ENCODE results near the gene SPAAR. TPM values are rescaled to one million over a fixed set of nuclear protein-coding genes. Genes with fewer than 3 reads are reported as not detected.
"Not testable (repeated sequence)": the region's sequence is repeated elsewhere in the genome, so short reads cannot be mapped to it uniquely, and the experiment has no call there.

The SPAAR gene
- total RNA-seq, 2 experiments from 2014 or later: not detected

DNA sequence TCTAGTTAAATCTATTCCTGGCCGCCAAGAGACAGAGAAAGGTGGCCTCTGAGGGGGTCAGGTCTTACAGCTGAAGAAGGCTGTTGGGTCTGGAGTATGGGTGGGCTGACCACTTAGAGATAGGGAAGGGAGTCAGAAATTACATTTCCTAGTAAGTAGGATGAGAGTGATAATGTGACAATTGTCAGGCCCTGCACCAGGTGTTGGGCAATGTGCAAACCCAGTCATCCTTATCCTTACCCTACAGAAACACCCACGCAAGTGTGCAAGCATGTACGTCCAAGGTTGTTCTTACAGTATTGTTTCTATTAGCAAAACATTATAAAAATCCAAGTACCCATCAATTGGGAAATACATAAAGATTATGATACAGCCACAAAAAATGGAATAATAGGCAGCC lies 9.5 kb downstream of the SPAAR start:
- Mint-ChIP-seq H3K27ac (no peak overlapping the region), H3K4me1 (no peaks in the 10 kb centered on the region), H3K36me3 (no peaks in the 10 kb centered on the region), H3K9me3 (ENCODE audit: low read depth) (no peaks in the 10 kb centered on the region), H3K27me3 (peaks cover 5% of the 10 kb centered on the region), H3K4me3 (no peak overlapping the region)
- DNase-seq (no peak), ATAC-seq (no peak)
- CTCF ChIA-PET: interaction anchor here (1.4 kb wide), 1 partner anchor 93 kb away, joined by 3 read pairs; no protein-coding TSS in a partner anchor

- H3K27ac Mint-ChIP-seq: no peak overlapping the region
- H3K4me1 Mint-ChIP-seq: peaks cover 2% of the 10 kb centered on the region
- DNase-seq (no peak), ATAC-seq (no peak)
- H3K27me3 Mint-ChIP-seq: peaks cover 5% of the 10 kb centered on the region
- H3K36me3 Mint-ChIP-seq: no peaks in the 10 kb centered on the region
- H3K4me3 Mint-ChIP-seq: no peak overlapping the region
- no peaks in the 10 kb centered on the region for H3K9me3 Mint-ChIP-seq (ENCODE audit: low read depth)
- CTCF ChIA-PET: interaction anchor here (0.9 to 1.4 kb wide), 2 partner anchors 35 to 93 kb away, joined by 3 read pairs; no protein-coding TSS in a partner anchor
These were observed 10.1 kb downstream of the SPAAR start for GRCh38 chr9:35919212-35920008.

DNA sequence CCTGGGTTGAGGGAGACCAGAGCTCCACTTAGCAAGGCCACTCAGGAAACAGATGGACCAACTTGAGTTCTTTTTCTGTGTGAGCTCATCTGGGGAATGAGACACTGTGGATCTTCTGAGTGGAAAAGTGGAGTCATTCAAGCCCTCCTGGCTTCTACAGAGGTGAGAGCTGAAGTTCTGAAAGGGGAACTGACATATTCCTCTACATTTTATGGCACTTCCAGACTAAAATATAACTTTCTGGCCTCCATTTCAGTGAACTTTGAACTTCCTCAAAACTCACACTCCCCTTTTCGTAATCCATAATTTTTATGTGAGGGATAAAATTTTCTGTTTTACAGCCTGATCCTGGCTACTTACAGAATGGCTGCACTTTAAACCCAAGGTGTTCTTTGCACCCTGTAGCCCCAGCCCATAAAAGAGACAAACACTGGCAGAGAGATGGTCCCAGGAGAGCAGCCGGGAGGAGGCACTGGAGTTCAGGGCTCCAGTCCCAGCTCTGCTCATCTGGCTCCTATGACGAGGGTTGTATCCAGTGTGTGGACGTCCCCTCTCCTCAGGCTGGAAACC lies 10.8 kb downstream of the SPAAR start:
- no peak for DNase-seq
- CTCF ChIA-PET: interaction anchor here (0.9 to 1.8 kb wide), 4 partner anchors 20 to 150 kb away, joined by 3 to 5 read pairs (median 3); no protein-coding TSS in a partner anchor
- H3K36me3 Mint-ChIP-seq: no peaks in the 10 kb centered on the region
- H3K9me3 Mint-ChIP-seq (ENCODE audit: low read depth): no peaks in the 10 kb centered on the region
- H3K4me3 Mint-ChIP-seq: no peak overlapping the region
- no peak for ATAC-seq
- peaks cover 2% of the 10 kb centered on the region for H3K4me1 Mint-ChIP-seq
- no peak overlapping the region for H3K27ac Mint-ChIP-seq
- H3K27me3 Mint-ChIP-seq: peaks cover 5% of the 10 kb centered on the region

DNA sequence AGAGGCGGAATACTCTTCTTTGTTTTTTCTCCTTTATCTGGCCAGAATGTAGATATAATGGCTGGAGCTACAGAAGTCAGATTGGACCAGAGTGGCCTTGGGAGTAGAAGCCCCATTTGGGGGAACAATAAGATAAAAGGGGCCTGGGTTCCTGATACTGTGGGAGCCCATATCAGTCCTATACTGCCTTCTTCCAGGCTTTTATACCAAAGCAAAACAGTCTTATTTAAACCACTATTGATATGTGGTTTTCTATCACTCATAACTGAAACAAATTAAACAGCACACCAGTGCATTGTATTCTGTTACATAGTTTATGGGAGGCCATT lies 14.3 kb downstream of the SPAAR start:
- CTCF ChIA-PET: interaction anchor here (1.4 kb wide), 1 partner anchor 20 kb away, joined by 3 read pairs; no protein-coding TSS in a partner anchor
- H3K9me3 Mint-ChIP-seq (ENCODE audit: low read depth): no peaks in the 10 kb centered on the region
- ATAC-seq: no peak
- peaks cover 7% of the 10 kb centered on the region for H3K27me3 Mint-ChIP-seq
- H3K4me1 Mint-ChIP-seq: peaks cover 2% of the 10 kb centered on the region
- no peak for DNase-seq
- no peak overlapping the region for H3K27ac Mint-ChIP-seq
- no peak overlapping the region for H3K4me3 Mint-ChIP-seq
- H3K36me3 Mint-ChIP-seq: no peaks in the 10 kb centered on the region

GRCh38 chr9:35923927-35924763 lies 14.9 kb downstream of the SPAAR start:
- CTCF ChIA-PET: interaction anchor here (0.8 to 1.4 kb wide), 3 partner anchors 21 to 42 kb away, joined by 3 read pairs; no protein-coding TSS in a partner anchor
- DNase-seq (no peak), ATAC-seq (no peak)
- peaks cover 2% of the 10 kb centered on the region for H3K4me1 Mint-ChIP-seq
- no peaks in the 10 kb centered on the region for H3K9me3 Mint-ChIP-seq (ENCODE audit: low read depth)
- H3K27ac Mint-ChIP-seq: no peak overlapping the region
- no peaks in the 10 kb centered on the region for H3K36me3 Mint-ChIP-seq
- peaks cover 7% of the 10 kb centered on the region for H3K27me3 Mint-ChIP-seq
- H3K4me3 Mint-ChIP-seq: no peak overlapping the region

DNA sequence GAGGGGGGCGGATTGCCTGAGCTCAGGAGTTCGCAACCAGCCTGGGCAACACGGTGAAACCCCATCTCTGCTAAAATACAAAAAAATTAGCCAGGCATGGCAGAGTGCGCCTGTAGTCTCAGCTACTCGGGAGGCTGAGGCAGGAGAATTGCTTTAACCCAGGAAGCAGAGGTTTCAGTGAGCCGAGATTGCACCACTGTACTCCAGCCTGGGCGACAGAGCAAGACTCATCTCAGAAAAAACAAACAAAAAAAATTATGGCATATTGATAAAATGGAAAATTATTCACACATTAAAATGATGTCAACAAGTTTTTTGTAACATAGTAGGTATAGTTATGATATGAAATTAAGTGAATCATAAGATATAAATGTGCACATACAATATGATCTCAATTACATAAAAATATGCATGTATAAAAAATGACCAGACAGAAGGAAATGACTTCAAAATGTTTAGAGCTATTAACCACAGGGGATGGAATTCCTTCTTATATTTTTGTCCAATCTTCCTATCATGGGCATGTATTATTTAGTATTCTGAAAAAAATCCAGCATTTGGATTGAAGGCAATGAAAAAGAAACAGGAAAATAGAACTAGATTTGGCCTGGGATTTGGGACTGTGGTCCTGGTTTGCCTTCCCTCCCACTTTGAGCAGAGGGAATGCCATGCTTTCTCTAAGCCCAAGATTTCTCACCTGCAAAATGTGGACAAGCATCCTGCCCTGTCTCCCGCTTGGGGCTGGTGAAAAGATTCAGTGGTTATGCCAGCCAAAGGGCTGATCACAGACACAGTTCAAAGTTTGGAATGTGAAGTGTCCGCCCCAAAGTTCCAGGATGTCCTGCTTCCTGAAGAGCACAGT lies 19.5 kb downstream of the SPAAR start:
- CTCF ChIA-PET: no interaction called here
- Mint-ChIP-seq H3K9me3 (ENCODE audit: low read depth) (no peaks in the 10 kb centered on the region), H3K4me3 (no peak overlapping the region), H3K27me3 (peaks cover 2% of the 10 kb centered on the region), H3K4me1 (peaks cover 14% of the 10 kb centered on the region), H3K27ac (no peak overlapping the region), H3K36me3 (no peaks in the 10 kb centered on the region)
- no peak for ATAC-seq
- DNase-seq: no peak

GRCh38 chr9:35929453-35929718 lies 20.1 kb downstream of the SPAAR start:
- Mint-ChIP-seq H3K4me3 (no peak overlapping the region), H3K9me3 (ENCODE audit: low read depth) (no peaks in the 10 kb centered on the region), H3K4me1 (peaks cover 12% of the 10 kb centered on the region), H3K36me3 (no peaks in the 10 kb centered on the region), H3K27me3 (peaks cover 2% of the 10 kb centered on the region), H3K27ac (no peak overlapping the region)
- CTCF ChIA-PET: no interaction called here
- DNase-seq (no peak), ATAC-seq (no peak)

DNA sequence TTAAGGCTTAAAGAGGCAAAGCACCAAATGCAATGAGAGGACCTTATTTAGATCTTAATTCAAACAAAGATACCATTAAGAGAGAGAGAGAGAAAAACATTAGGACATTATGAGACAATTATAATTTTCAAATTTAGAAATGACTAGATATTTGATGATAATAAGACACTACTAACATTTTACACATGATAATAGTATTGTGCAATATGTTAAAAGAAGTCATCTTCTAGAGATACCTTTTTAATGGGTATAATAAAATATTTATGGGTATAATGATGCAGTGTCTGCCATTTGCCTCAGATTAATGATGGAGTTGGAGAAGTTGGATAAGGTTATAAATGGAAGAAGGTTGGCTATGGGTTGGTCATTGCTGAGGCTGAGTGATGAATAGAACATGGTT lies 21.2 kb downstream of the SPAAR start:
- no peak overlapping the region for H3K27ac Mint-ChIP-seq
- H3K9me3 Mint-ChIP-seq (ENCODE audit: low read depth): no peaks in the 10 kb centered on the region
- H3K4me1 Mint-ChIP-seq: peaks cover 12% of the 10 kb centered on the region
- CTCF ChIA-PET: interaction anchor here (1.1 kb wide), 1 partner anchor 14 kb away, joined by 3 read pairs; no protein-coding TSS in a partner anchor
- no peak for ATAC-seq
- DNase-seq: no peak
- no peak overlapping the region for H3K4me3 Mint-ChIP-seq
- peaks cover 2% of the 10 kb centered on the region for H3K27me3 Mint-ChIP-seq
- no peaks in the 10 kb centered on the region for H3K36me3 Mint-ChIP-seq

DNA sequence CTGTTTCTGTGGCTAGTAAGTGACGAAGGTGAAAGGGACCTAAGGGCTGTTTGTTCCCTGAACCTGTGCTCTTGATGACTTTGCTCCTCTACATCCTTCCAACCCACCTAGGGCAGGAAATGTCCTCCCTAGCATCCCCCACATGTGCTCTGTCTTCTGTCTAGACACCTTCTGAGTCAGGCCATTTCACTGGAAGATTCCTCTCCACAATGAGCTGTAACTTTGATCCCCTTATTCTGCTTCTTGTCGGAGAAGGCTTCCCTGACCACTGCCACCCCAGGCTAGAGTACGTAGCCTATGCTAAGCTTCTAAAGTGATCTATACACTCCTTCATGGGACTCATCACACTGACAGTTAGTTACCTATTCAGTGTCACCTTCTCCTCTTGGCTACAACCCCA lies 21.7 kb downstream of the SPAAR start:
- H3K4me1 Mint-ChIP-seq: peaks cover 12% of the 10 kb centered on the region
- peaks cover 2% of the 10 kb centered on the region for H3K27me3 Mint-ChIP-seq
- H3K9me3 Mint-ChIP-seq (ENCODE audit: low read depth): no peaks in the 10 kb centered on the region
- H3K27ac Mint-ChIP-seq: no peak overlapping the region
- H3K4me3 Mint-ChIP-seq: no peak overlapping the region
- DNase-seq: no peak
- no peak for ATAC-seq
- CTCF ChIA-PET: interaction anchor here (1.1 kb wide), 1 partner anchor 14 kb away, joined by 3 read pairs; no protein-coding TSS in a partner anchor
- H3K36me3 Mint-ChIP-seq: no peaks in the 10 kb centered on the region

DNA sequence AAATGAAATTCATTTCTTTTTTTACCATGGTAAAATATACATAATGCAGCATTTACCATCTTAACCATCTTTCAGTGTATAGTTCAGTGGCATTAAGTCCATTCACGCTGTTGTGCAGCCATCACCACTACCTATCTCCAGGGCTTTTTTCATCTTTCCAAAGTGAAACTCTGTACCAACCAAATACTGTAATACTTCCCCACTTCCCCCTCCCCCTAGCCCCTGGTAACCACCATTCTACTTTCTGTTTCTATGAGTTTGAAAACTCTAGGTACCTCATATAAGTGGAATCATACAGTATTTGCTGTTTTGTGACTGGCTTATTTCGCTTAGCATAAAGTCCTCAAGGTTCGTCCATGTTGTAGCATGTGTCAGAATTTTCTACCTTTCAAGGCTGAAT lies 23.4 kb downstream of the SPAAR start:
- peak; percentile 53 for ATAC-seq
- Mint-ChIP-seq H3K4me3 (no peak overlapping the region), H3K36me3 (peaks cover 2% of the 10 kb centered on the region), H3K27me3 (peaks cover under 1% of the 10 kb centered on the region), H3K9me3 (ENCODE audit: low read depth) (no peaks in the 10 kb centered on the region), H3K4me1 (peaks cover 12% of the 10 kb centered on the region), H3K27ac (no peak overlapping the region)
- no peak for DNase-seq
- CTCF ChIA-PET: interaction anchor here (0.5 to 2.2 kb wide), 5 partner anchors 11 to 30 kb away, joined by 3 to 7 read pairs (median 4); no protein-coding TSS in a partner anchor

- no peak overlapping the region for H3K4me3 Mint-ChIP-seq
- H3K9me3 Mint-ChIP-seq (ENCODE audit: low read depth): no peaks in the 10 kb centered on the region
- peaks cover 2% of the 10 kb centered on the region for H3K36me3 Mint-ChIP-seq
- no peaks in the 10 kb centered on the region for H3K27me3 Mint-ChIP-seq
- DNase-seq (no peak), ATAC-seq (no peak)
- H3K4me1 Mint-ChIP-seq: peaks cover 12% of the 10 kb centered on the region
- CTCF ChIA-PET: interaction anchor here (0.5 to 2.2 kb wide), 5 partner anchors 11 to 30 kb away, joined by 3 to 7 read pairs (median 4); no protein-coding TSS in a partner anchor
- H3K27ac Mint-ChIP-seq: no peak overlapping the region
These were observed 24.3 kb downstream of the SPAAR start for GRCh38 chr9:35933550-35934067.

GRCh38 chr9:35934069-35934468 lies 24.8 kb downstream of the SPAAR start:
- CTCF ChIA-PET: interaction anchor here (1.0 to 2.2 kb wide), 3 partner anchors 11 to 13 kb away, joined by 3 to 7 read pairs (median 5); no protein-coding TSS in a partner anchor

More at GRCh38 chr9:35934069-35934468, 24.8 kb downstream of the SPAAR start:
- H3K27ac Mint-ChIP-seq; H3K27me3 Mint-ChIP-seq; DNase-seq; H3K4me3 Mint-ChIP-seq; H3K36me3 Mint-ChIP-seq; H3K9me3 Mint-ChIP-seq (ENCODE audit: low read depth); ATAC-seq: not testable (repeated sequence)
- H3K4me1 Mint-ChIP-seq: peaks cover 12% of the 10 kb centered on the region

Measured in activated CD8-positive, alpha-beta memory T cell treated with anti-CD3 and anti-CD28 coated beads, Interleukin-2, amount 10 ng/mL, durations not matched to agents 7 days and 5 days (primary cell).